Coronary artery (tissue), 2 donors: Measurements from ENCODE around the gene SNRNP200.

Experiments
- DNase-seq: peaks from one replicate; pipeline ENCODE4 v3.0.0-alpha.2; 2017; ENCODE audit warnings: low spot score
- H3K27ac ChIP-seq, 2 donors: fragments of 200-600 bp; sonication (generic); one replicate each; pipeline ENCODE4 v1.5.1; 2016 to 2019
- H3K4me3 ChIP-seq: fragments of 200-600 bp; sonication (generic); 2 replicates; pipeline ENCODE4 v1.5.1; 2016; ENCODE audit warnings: mild to moderate bottlenecking, moderate library complexity
- TF ChIP-seq, protein P1 (sequence below): fragments of 200-600 bp; sonication (generic); IDR thresholded peaks from one replicate; pipeline ENCODE4 v1.5.1; 2019; ENCODE audit warnings: antibody characterized with exemption

Gene SNRNP200

DNA sequence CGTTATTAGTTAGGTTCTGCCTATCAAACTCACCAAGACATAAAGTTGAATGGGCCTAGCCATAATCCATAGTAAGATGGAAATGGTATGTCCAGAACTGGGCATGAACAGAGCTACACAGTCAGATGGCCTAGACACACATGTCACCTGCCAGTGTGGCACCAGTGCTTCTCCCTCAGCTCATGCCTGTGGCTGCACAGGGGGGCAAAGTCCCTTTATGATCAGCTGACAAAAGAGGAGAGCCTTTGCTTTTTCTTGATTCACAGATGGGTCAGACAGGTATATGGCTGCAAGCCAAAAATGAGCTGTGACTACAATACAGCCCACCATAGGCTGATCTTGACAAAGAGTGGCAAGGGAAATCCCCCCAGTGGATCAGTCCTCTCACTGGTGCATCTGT is 68.5 kb downstream of the SNRNP200 start:
- Histone ChIP-seq H3K27ac (no peak overlapping the region), H3K4me3 (no peak overlapping the region)
- DNase-seq = no peak
- TF ChIP-seq, protein P1, sequence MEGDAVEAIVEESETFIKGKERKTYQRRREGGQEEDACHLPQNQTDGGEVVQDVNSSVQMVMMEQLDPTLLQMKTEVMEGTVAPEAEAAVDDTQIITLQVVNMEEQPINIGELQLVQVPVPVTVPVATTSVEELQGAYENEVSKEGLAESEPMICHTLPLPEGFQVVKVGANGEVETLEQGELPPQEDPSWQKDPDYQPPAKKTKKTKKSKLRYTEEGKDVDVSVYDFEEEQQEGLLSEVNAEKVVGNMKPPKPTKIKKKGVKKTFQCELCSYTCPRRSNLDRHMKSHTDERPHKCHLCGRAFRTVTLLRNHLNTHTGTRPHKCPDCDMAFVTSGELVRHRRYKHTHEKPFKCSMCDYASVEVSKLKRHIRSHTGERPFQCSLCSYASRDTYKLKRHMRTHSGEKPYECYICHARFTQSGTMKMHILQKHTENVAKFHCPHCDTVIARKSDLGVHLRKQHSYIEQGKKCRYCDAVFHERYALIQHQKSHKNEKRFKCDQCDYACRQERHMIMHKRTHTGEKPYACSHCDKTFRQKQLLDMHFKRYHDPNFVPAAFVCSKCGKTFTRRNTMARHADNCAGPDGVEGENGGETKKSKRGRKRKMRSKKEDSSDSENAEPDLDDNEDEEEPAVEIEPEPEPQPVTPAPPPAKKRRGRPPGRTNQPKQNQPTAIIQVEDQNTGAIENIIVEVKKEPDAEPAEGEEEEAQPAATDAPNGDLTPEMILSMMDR = no peak

DNA sequence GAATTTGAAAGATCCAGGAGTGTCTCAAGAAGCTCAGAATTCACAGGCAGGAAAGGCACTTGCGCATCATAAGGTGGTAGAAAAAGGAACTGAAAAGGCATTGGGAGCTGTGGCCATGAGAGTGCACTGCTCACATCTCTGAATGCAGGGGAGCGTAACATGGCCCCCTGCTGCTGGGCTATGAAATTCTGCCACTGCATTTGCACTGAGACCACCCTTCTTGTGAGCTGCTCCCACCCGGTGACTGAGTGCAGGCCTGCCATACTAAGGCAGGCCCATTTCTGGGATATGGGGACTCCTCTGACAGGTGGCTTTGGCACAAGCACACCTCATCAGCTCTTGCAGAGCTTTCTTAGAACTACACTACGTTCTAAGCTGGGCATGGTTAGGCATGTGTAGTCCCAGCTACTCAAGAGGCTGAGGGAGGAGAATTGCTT is 71.4 kb downstream of the SNRNP200 start:
- H3K27ac ChIP-seq = no peak overlapping the region
- TF ChIP-seq, protein P1 = no peak
- no peak for DNase-seq

DNA sequence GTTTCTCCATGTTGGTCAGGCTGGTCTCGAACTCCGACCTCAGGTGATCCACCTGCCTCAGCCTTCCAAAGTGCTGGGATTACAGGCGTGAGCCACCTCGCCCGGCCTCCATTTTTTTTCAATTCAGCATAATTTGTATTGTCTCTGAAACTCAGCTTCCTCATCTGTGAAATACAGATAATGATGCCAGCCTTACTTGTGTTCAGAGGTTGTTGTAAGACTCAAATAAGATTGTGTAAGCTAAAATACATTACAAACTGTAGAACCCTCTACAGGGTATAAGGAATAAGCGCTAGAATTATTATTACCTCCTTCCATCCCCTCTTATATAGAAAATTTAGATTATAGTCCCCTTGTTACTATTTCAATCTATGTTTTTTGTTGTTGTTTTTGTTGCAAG is 71.9 kb downstream of the SNRNP200 start:
- TF ChIP-seq, protein P1 = no peak
- DNase-seq = no peak
- Histone ChIP-seq H3K4me3 (no peak overlapping the region), H3K27ac (no peak overlapping the region)

More for the DNA sequence above, 71.4 kb downstream of the SNRNP200 start:
- no peak overlapping the region for H3K4me3 ChIP-seq

DNA sequence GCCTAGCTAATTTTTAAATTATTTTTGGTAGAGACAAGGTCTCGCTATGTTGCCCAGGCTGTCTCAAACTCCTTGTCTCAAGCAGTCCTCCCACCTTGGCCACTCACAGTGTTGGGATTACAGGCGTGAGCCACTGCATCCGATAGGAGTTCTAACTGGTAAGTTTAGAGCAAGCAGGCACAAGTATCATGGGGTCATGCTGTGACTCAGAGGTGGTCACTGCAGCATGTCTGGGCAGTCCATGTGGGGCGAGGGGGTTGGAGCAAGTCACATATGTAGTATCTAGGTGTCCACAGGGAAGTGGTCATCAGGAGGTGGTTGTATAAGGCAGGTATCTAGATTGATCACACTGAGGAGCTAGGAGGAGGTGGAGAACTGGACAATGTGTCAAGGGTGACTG is 74.0 kb downstream of the SNRNP200 start:
- TF ChIP-seq, protein P1 = no peak
- no peak overlapping the region for H3K27ac ChIP-seq
- H3K4me3 ChIP-seq = no peak overlapping the region
- no peak for DNase-seq

DNA sequence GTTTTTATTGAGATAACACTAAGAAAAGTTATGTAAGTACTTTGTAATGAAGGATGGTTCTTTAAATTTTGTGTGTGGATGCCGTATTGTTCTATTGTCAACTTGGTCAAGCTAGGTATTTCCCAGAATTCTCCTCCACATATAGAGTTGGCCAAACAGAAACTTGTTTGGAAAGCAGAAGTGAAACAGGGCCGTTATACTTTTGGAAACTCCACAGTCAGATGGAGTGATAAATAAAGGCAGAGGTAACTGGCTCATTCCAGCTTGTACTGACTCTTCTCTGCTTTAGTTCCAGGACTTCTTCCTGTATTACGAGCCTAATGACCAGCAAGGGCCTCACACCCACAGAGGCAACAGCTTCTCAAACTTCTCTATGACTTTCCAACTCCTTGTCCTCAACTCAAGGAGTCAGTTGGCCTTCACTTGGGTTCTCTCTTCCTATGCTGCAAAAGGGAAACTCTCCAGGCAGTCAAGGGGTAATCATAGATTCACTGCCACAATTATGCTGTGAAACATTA is 80.3 kb downstream of the SNRNP200 start:
- DNase-seq = no peak
- TF ChIP-seq, protein P1 = no peak
- H3K4me3 ChIP-seq = no peak overlapping the region
- peak overlapping the region in 1 of 2 donors; percentile 45 for H3K27ac ChIP-seq
